Measurements from ENCODE around the gene CCNJL.

Gene CCNJL

GRCh38 chr5:160221082-160221481, 91.3 kb downstream of the CCNJL start:
- no peak for DNase-seq (ENCODE audit: low spot score)

GRCh38 chr5:160219356-160219755, 93.0 kb downstream of the CCNJL start:
- no peak for DNase-seq (ENCODE audit: low spot score)

GRCh38 chr5:160213537-160213936, 98.8 kb downstream of the CCNJL start:
- no peak for DNase-seq (ENCODE audit: low spot score)

GRCh38 chr5:160211352-160211751, 101.0 kb downstream of the CCNJL start:
- DNase-seq (ENCODE audit: low spot score) = no peak

GRCh38 chr5:160210606-160211005, 101.8 kb downstream of the CCNJL start:
- no peak for DNase-seq (ENCODE audit: low spot score)

- DNase-seq (ENCODE audit: low spot score) = no peak
These were observed 102.4 kb downstream of the CCNJL start for GRCh38 chr5:160209917-160210316.

GRCh38 chr5:160207061-160207460, 105.3 kb downstream of the CCNJL start:
- no peak for DNase-seq (ENCODE audit: low spot score)
